K562 (cell line): ENCODE data around the gene JKAMP. TPM values are rescaled to one million over a fixed set of nuclear protein-coding genes. Genes with fewer than 3 reads are reported as not detected.

Experiments
- ATAC-seq: fragments of 200-7000 bp; cut with Tn5 transposase; 3 replicates; pipeline ENCODE4 v1.9.1; 2020; ENCODE audit warnings: moderate library complexity
- BruUV-seq: library from RNA; stranded (reverse); fragments of 400-500 nt; replicated peaks from 2 replicates; lab custom pipeline; 2021; lab: Mats Ljungman, UMichigan
- CTCF ChIA-PET: fragments of 300-600 bp; formaldehyde crosslinking; extraction: SDS; loops from one replicate; lab custom pipeline; 2021; ENCODE audit warnings: low intra/inter-chr PET ratio; lab: Yijun Ruan, JAX
- POLR2A ChIA-PET: fragments of 300-600, 350-650 bp; sonication (Branson Sonifier 250); formaldehyde crosslinking; extraction: SDS; loops from one replicate; lab custom pipeline; 2021; ENCODE audit warnings: antibody characterized with exemption, inconsistent platforms; lab: Yijun Ruan, JAX
- DNase-seq, 4 experiments: peaks; one replicate each; pipeline versions ENCODE4 v3.0.0 to v3.0.0-alpha.2; 2011 to 2018; ENCODE audit warnings: low spot score in 3 of 4, mixed read lengths in 3 of 4; ENCODE audit errors: extremely low read depth in 1 of 4
- FAIRE-seq: peaks from 2 replicates; lab custom pipeline; 2011; peaks lifted over from hg19 to GRCh38; lab: Jason Lieb, UNC
- H2AFZ ChIP-seq: 2 replicates; pipeline ENCODE4 v1.6.0; 2011; ENCODE audit warnings: low read depth, low read length, control low read depth, inconsistent platforms
- H3K27ac ChIP-seq: fragments of 200-600 bp; 3 replicates; pipeline ENCODE4 v1.8.0; 2011; ENCODE audit warnings: low read depth, mild to moderate bottlenecking, control low read depth, inconsistent platforms, low read length, moderate library complexity, mixed read lengths; ENCODE audit errors: extremely low read depth
- H3K27me3 ChIP-seq, 2 experiments: fragments of 300-600 bp in 1 of 2; 2 replicates in 1 of 2; 3 replicates in 1 of 2; pipeline versions ENCODE4 v1.6.0 to v1.8.0; 2011; ENCODE audit warnings: inconsistent platforms in 2 of 2, low read length in 2 of 2, mild to moderate bottlenecking in 1 of 2, mixed read lengths in 1 of 2, moderate library complexity in 1 of 2; ENCODE audit not compliant: control insufficient read depth in 2 of 2, insufficient read depth in 2 of 2
- H3K36me3 ChIP-seq: fragments of 300-600 bp; 3 replicates; pipeline ENCODE4 v1.8.0; 2011; ENCODE audit warnings: mild to moderate bottlenecking, low read length, inconsistent platforms; ENCODE audit not compliant: control insufficient read depth, insufficient read depth
- H3K4me1 ChIP-seq, 2 experiments: fragments of 200-600 bp in 1 of 2; replicated peaks in 1 of 2; 2 replicates in 1 of 2; 3 replicates in 1 of 2; pipeline versions ENCODE4 v1.5.1 to v1.8.0; 2011; ENCODE audit warnings: inconsistent platforms in 2 of 2, low read length in 2 of 2, mild to moderate bottlenecking in 1 of 2, mixed read lengths in 1 of 2, moderate library complexity in 1 of 2; ENCODE audit not compliant: control insufficient read depth in 2 of 2, insufficient read depth in 2 of 2
- H3K4me2 ChIP-seq: 2 replicates; pipeline ENCODE4 v1.6.1; 2011; ENCODE audit warnings: low read length, control low read depth, inconsistent platforms, mixed read lengths; ENCODE audit not compliant: insufficient read depth
- H3K4me3 ChIP-seq: fragments of 200-600 bp; sonication (generic), shearing (Covaris generic); 2 replicates; pipeline ENCODE4 v1.5.1; 2016; ENCODE audit warnings: control low read depth, inconsistent platforms
- H3K79me2 ChIP-seq: fragments of 200-600 bp; 3 replicates; pipeline ENCODE4 v1.8.0; 2011; ENCODE audit warnings: low read length, inconsistent platforms; ENCODE audit not compliant: control insufficient read depth, insufficient read depth
- H3K9ac ChIP-seq, 2 experiments: 2 replicates each; pipeline versions ENCODE4 v1.6.0 to v1.6.1; 2011; ENCODE audit warnings: low read depth in 2 of 2, low read length in 2 of 2, control low read depth in 1 of 2, inconsistent platforms in 1 of 2, mild to moderate bottlenecking in 1 of 2, mixed read lengths in 1 of 2; ENCODE audit not compliant: insufficient read depth in 1 of 2
- H3K9me1 ChIP-seq: one replicate; pipeline ENCODE4 v1.6.0; 2011; ENCODE audit warnings: inconsistent platforms, mild to moderate bottlenecking, low read length, moderate library complexity; ENCODE audit not compliant: control insufficient read depth, insufficient read depth
- H3K9me3 ChIP-seq: replicated peaks from 2 replicates; pipeline ENCODE4 v1.5.1; 2011; ENCODE audit warnings: low read depth, low read length, inconsistent platforms; ENCODE audit not compliant: control insufficient read depth, insufficient read depth
- H4K20me1 ChIP-seq: replicated peaks from 2 replicates; pipeline ENCODE4 v1.6.1; 2011; ENCODE audit warnings: low read length, inconsistent platforms, mixed read lengths; ENCODE audit not compliant: control insufficient read depth, insufficient read depth
- HMG20B ChIP-seq: fragments of 250-450 bp; sonication (Bioruptor Pico); IDR thresholded peaks from 2 replicates; pipeline ENCODE4 v1.5.0; 2021; ENCODE audit warnings: mild to moderate bottlenecking
- POLR3G ChIP-seq: IDR thresholded peaks from 2 replicates; pipeline ENCODE4 v1.6.1; 2011; ENCODE audit not compliant: insufficient read length, insufficient replicate concordance; ENCODE audit errors: extremely low read depth
- WGBS: fragments of 100-300 bp; shearing (Covaris generic); methylation state at CpG from one replicate; pipeline ENCODE4 v1.1.6; 2016; ENCODE audit warnings: low coverage, mixed read lengths; ENCODE audit not compliant: insufficient coverage; ENCODE audit errors: missing lambda C conversion rate; 5-methylcytosine and 5-hydroxymethylcytosine counted together
- in situ Hi-C: fragments of 300-500 bp; cut with MboI; formaldehyde crosslinking; loops from 4 replicates; pipeline ENCODE4 v1.15.0; 2018; ENCODE audit warnings: inconsistent platforms, mixed read lengths
- intact Hi-C: fragments of 100-400 bp; cut with micrococcal nuclease; formaldehyde crosslinking; loops from 2 replicates; pipeline ENCODE4 v1.14.2; 2022
- polyA plus RNA-seq, 8 experiments: library from polyadenylated mRNA; depleted of rRNA in 4 of 8; stranded (reverse) in 5 of 8; unstranded in 3 of 8; fragments of >200 nt; fragmentation: Nextera tagmentation in 2 of 8; fragmentation: Illumina TruSeq in 1 of 8; extraction: Ambion mirVana in 2 of 8; extraction: Trizol in 1 of 8; gene quantifications; 2 replicates each; pipeline versions ENCODE4 v1.2.1 to v1.2.3, GENCODE V29; 2011 to 2014; ENCODE audit warnings: inconsistent platforms in 1 of 8, missing spikeins in 1 of 8
- total RNA-seq, 7 experiments: library from RNA; depleted of rRNA in 6 of 7; stranded (reverse); fragments of >200 nt in 6 of 7; fragmentation: Illumina TruSeq in 2 of 7; extraction: Trizol in 2 of 7; gene quantifications; 2 replicates each; pipeline versions ENCODE4 v1.2.1 to v1.2.3, GENCODE V29; 2011 to 2021; ENCODE audit warnings: low replicate concordance in 1 of 7
- TF ChIP-seq, protein P1 (sequence below): IDR thresholded peaks from 3 replicates; pipeline ENCODE4 v1.6.1; 2011; ENCODE audit warnings: borderline replicate concordance, mild to moderate bottlenecking, moderate library complexity; ENCODE audit not compliant: insufficient read length; ENCODE audit errors: extremely low read depth

Gene JKAMP
- total and polyA plus RNA-seq, 9 of the 15 experiments (the other 6 are each of a cell fraction or from before 2014, with no cell fraction given), result 19.3 to 119 (median 33.8) TPM

DNA sequence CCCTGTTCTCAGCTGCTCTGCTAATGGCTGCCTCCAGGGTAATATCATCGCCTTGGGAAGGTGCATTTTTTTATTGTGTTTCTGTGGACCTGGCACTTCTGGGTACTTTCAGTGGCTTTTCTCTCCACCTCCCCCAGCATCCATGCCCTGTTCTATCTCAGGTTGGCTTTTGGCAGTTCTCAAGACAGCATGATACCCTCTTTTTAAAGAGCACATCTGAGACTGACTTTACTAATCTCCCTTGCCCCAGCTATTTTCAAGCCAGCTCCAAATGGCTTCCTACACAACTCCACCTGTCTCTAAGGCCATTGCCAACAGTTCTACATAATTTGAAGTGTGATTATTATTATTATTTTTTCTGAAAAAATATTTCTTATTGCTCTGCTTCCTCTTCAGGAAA, 53.2 kb downstream of the JKAMP start:
- no peak for DNase-seq
- Histone ChIP-seq H3K27me3 (0 out of 5 replicates have a peak, but pooled peaks cover 0 to 6% of the 10 kb centered on the region in 2 experiments), H3K27ac (no peak overlapping the region), H3K4me1 (no peaks in the 10 kb centered on the region), H3K9me1 (no peaks in the 10 kb centered on the region), H3K79me2 (no peaks in the 10 kb centered on the region)
- no peak for FAIRE-seq
- in situ Hi-C loops, result no loop called here
- TF ChIP-seq, protein P1, sequence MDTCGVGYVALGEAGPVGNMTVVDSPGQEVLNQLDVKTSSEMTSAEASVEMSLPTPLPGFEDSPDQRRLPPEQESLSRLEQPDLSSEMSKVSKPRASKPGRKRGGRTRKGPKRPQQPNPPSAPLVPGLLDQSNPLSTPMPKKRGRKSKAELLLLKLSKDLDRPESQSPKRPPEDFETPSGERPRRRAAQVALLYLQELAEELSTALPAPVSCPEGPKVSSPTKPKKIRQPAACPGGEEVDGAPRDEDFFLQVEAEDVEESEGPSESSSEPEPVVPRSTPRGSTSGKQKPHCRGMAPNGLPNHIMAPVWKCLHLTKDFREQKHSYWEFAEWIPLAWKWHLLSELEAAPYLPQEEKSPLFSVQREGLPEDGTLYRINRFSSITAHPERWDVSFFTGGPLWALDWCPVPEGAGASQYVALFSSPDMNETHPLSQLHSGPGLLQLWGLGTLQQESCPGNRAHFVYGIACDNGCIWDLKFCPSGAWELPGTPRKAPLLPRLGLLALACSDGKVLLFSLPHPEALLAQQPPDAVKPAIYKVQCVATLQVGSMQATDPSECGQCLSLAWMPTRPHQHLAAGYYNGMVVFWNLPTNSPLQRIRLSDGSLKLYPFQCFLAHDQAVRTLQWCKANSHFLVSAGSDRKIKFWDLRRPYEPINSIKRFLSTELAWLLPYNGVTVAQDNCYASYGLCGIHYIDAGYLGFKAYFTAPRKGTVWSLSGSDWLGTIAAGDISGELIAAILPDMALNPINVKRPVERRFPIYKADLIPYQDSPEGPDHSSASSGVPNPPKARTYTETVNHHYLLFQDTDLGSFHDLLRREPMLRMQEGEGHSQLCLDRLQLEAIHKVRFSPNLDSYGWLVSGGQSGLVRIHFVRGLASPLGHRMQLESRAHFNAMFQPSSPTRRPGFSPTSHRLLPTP, result no peak
- TF ChIP-seq POLR3G, result no peak
- no peak for TF ChIP-seq HMG20B (CRISPR knock-in tag)
- TF ChIP-seq, all 486 proteins: peak for 0
- no peak overlapping the region for H2AFZ ChIP-seq
- H3K36me3 ChIP-seq, result no peaks in the 10 kb centered on the region
- no peak overlapping the region for H3K9ac ChIP-seq
- H3K9me3 ChIP-seq, result no peaks in the 10 kb centered on the region
- no TSS peak for BruUV-seq
- intact Hi-C loops, result no loop called here
- H4K20me1 ChIP-seq, result no peaks in the 10 kb centered on the region
- WGBS, result 0% methylated on average over 1 of the region's 1 CpG
- CTCF ChIA-PET, result no interaction called here
- no peak for ATAC-seq
- POLR2A ChIA-PET, result no interaction called here
- no peak overlapping the region for H3K4me3 ChIP-seq
- H3K4me2 ChIP-seq, result no peak overlapping the region
